HCT116 (cell line): Measurements from ENCODE around the gene ATP6V1B1. TPM values are rescaled to one million over a fixed set of nuclear protein-coding genes. Genes with fewer than 3 reads are reported as not detected.

Experiments
- ATAC-seq: fragments of 200-7000 bp; cut with Tn5 transposase; 2 replicates; pipeline ENCODE4 v1.9.1; 2020; ENCODE audit warnings: mild to moderate bottlenecking, moderate library complexity
- BruUV-seq: library from RNA; stranded (reverse); fragments of 400-500 nt; replicated peaks from 2 replicates; lab custom pipeline; 2021; lab: Mats Ljungman, UMichigan
- CTCF ChIA-PET: fragments of 300-600 bp; sonication (Branson Sonifier 250); formaldehyde crosslinking; loops from one replicate; lab custom pipeline; 2021; ENCODE audit warnings: antibody characterized with exemption; lab: Charles Lee
- POLR2A ChIA-PET: fragments of 300-600, 350-600 bp; sonication (Branson Sonifier 250); formaldehyde crosslinking; loops from one replicate; lab custom pipeline; 2021; ENCODE audit warnings: antibody characterized with exemption; lab: Charles Lee
- RAD21 ChIA-PET, 2 experiments: fragments of 300-600 bp; sonication (Branson Sonifier 250); formaldehyde crosslinking; loops; one replicate each; lab custom pipeline; 2023; ENCODE audit warnings: low total read pairs in 2 of 2; ENCODE audit not compliant: uncharacterized antibody in 2 of 2, unreplicated experiment in 2 of 2, low non-redundant PET in 1 of 2; lab: Charles Lee
- DNase-seq: peaks from one replicate; pipeline ENCODE4 v3.0.0-alpha.2; 2010; ENCODE audit warnings: low read depth, low spot score
- H2AFZ ChIP-seq: fragments of 200-600 bp; shearing (Covaris generic), sonication (generic); 2 replicates; pipeline ENCODE4 v1.6.1; 2017; ENCODE audit warnings: low read depth, mixed run types, mixed read lengths, antibody characterized with exemption, low read length; ENCODE audit not compliant: poor library complexity, severe bottlenecking
- H3K27ac ChIP-seq: 2 replicates; pipeline ENCODE4 v1.5.1; 2012; ENCODE audit warnings: low read depth, low read length
- H3K27me3 ChIP-seq: fragments of 200-600 bp; sonication (generic); 2 replicates; pipeline ENCODE4 v1.6.1; 2016; ENCODE audit warnings: mixed run types, low read length, mixed read lengths; ENCODE audit not compliant: insufficient read depth
- H3K36me3 ChIP-seq, 2 experiments: fragments of 200-500 bp in 1 of 2; fragments of 200-600 bp in 1 of 2; sonication (Bioruptor generic) in 1 of 2; sonication (generic) in 1 of 2; 2 replicates each; pipeline versions ENCODE4 v1.5.1 to v1.6.1; 2014 to 2016; ENCODE audit warnings: low read length in 2 of 2, inconsistent platforms in 1 of 2, mixed read lengths in 1 of 2, mixed run types in 1 of 2; ENCODE audit not compliant: insufficient read depth in 2 of 2, control insufficient read depth in 1 of 2
- H3K4me1 ChIP-seq, 2 experiments: fragments of 200-600 bp in 1 of 2; sonication (generic) in 1 of 2; 2 replicates each; pipeline versions ENCODE4 v1.5.1 to v1.6.1; 2012 to 2017; ENCODE audit warnings: low read length in 2 of 2, inconsistent platforms in 1 of 2, mild to moderate bottlenecking in 1 of 2, mixed read lengths in 1 of 2, mixed run types in 1 of 2, moderate library complexity in 1 of 2; ENCODE audit not compliant: insufficient read depth in 2 of 2, control insufficient read depth in 1 of 2
- H3K4me2 ChIP-seq: fragments of 200-600 bp; sonication (generic); 2 replicates; pipeline ENCODE4 v1.6.1; 2017; ENCODE audit warnings: mixed run types, low read length, mixed read lengths
- H3K4me3 ChIP-seq, 2 experiments: fragments of 200-600 bp in 1 of 2; sonication (generic) in 1 of 2; replicated peaks in 1 of 2; 2 replicates each; pipeline ENCODE4 v1.5.1; 2011 to 2016; ENCODE audit warnings: low read length in 2 of 2, control low read depth in 1 of 2, low read depth in 1 of 2, mild to moderate bottlenecking in 1 of 2, mixed read lengths in 1 of 2, mixed run types in 1 of 2
- H3K79me2 ChIP-seq: fragments of 200-600 bp; sonication (generic); 2 replicates; pipeline ENCODE4 v1.6.1; 2017; ENCODE audit warnings: mild to moderate bottlenecking, mixed run types, low read length, moderate library complexity, mixed read lengths; ENCODE audit not compliant: insufficient read depth
- H3K9ac ChIP-seq: fragments of 200-600 bp; sonication (generic); 2 replicates; pipeline ENCODE4 v1.6.1; 2016; ENCODE audit warnings: low read length, mixed read lengths
- H3K9me2 ChIP-seq: fragments of 200-600 bp; sonication (generic), shearing (Covaris generic); 2 replicates; pipeline ENCODE4 v1.6.1; 2017; ENCODE audit warnings: mixed run types, mild to moderate bottlenecking, moderate library complexity; ENCODE audit not compliant: insufficient read depth
- H3K9me3 ChIP-seq, 2 experiments: fragments of 200-500 bp in 1 of 2; fragments of 200-600 bp in 1 of 2; sonication (Bioruptor generic) in 1 of 2; sonication (generic) in 1 of 2; 2 replicates each; pipeline ENCODE4 v1.6.1; 2014 to 2017; ENCODE audit warnings: low read length in 2 of 2, mixed read lengths in 2 of 2, inconsistent platforms in 1 of 2, low read depth in 1 of 2, mild to moderate bottlenecking in 1 of 2, mixed run types in 1 of 2, moderate library complexity in 1 of 2; ENCODE audit not compliant: control insufficient read depth in 1 of 2, insufficient read depth in 1 of 2
- H4K20me1 ChIP-seq: fragments of 200-600 bp; sonication (generic), shearing (Covaris generic); 2 replicates; pipeline ENCODE4 v1.6.1; 2017; ENCODE audit warnings: mixed run types, mild to moderate bottlenecking, moderate library complexity; ENCODE audit not compliant: insufficient read depth
- ATF3 ChIP-seq: IDR thresholded peaks from 2 replicates; pipeline ENCODE4 v1.6.1; 2012
- CEBPB ChIP-seq: IDR thresholded peaks from 2 replicates; pipeline ENCODE4 v1.6.1; 2012; ENCODE audit warnings: low read depth
- EGR1 ChIP-seq: IDR thresholded peaks from 2 replicates; pipeline ENCODE4 v1.6.1; 2012; ENCODE audit warnings: low read depth
- EZH2phosphoT487 ChIP-seq: fragments of 200-600 bp; IDR thresholded peaks from 2 replicates; pipeline ENCODE4 v1.6.1; 2018; ENCODE audit warnings: antibody characterized with exemption, borderline replicate concordance
- FOSL1 ChIP-seq: IDR thresholded peaks from 2 replicates; pipeline ENCODE4 v1.6.1; 2012; ENCODE audit warnings: low read depth
- JUND ChIP-seq: IDR thresholded peaks from 2 replicates; pipeline ENCODE4 v1.6.1; 2012
- MAX ChIP-seq: IDR thresholded peaks from 2 replicates; pipeline ENCODE4 v1.6.1; 2012
- POLR2A ChIP-seq: IDR thresholded peaks from 2 replicates; pipeline ENCODE4 v1.7.0; 2011; ENCODE audit warnings: borderline replicate concordance; ENCODE audit not compliant: insufficient read depth, insufficient read length; ENCODE audit errors: extremely low read depth
- SIN3A ChIP-seq: IDR thresholded peaks from 2 replicates; pipeline ENCODE4 v1.6.1; 2012; ENCODE audit warnings: low read depth
- TCF7L2 ChIP-seq: IDR thresholded peaks from 2 replicates; pipeline ENCODE4 v1.7.0; 2011; ENCODE audit warnings: borderline replicate concordance, inconsistent platforms; ENCODE audit not compliant: insufficient read depth, insufficient read length; ENCODE audit errors: extremely low read depth
- YY1 ChIP-seq: IDR thresholded peaks from 2 replicates; pipeline ENCODE4 v1.6.1; 2011; ENCODE audit warnings: low read length, low read depth, moderate library complexity, mild to moderate bottlenecking; ENCODE audit not compliant: insufficient replicate concordance; ENCODE audit errors: extremely low read depth
- ZBTB33 ChIP-seq: IDR thresholded peaks from 2 replicates; pipeline ENCODE4 v1.6.1; 2011; ENCODE audit warnings: mild to moderate bottlenecking, low read length, moderate library complexity; ENCODE audit not compliant: insufficient replicate concordance; ENCODE audit errors: extremely low read depth
- ZFX ChIP-seq: fragments of 450-650 bp; IDR thresholded peaks from 2 replicates; pipeline ENCODE4 v1.6.1; 2017
- ZNF274 ChIP-seq: fragments of 200-500 bp; sonication (Bioruptor generic); IDR thresholded peaks from 2 replicates; pipeline ENCODE4 v1.6.1; 2014; ENCODE audit warnings: mild to moderate bottlenecking, low read depth, low read length, inconsistent platforms
- intact Hi-C: fragments of 100-400 bp; cut with micrococcal nuclease; formaldehyde crosslinking; loops from 2 replicates; pipeline ENCODE4 v1.10.0; 2022
- total RNA-seq: library from RNA; stranded (reverse); gene quantifications from one replicate; pipeline ENCODE4 v1.2.1, GENCODE V29; 2021; ENCODE audit not compliant: unreplicated experiment
- TF ChIP-seq, protein P1 (sequence below), 3 experiments: fragments of 200-600 bp in 1 of 3; sonication (generic) in 1 of 3; IDR thresholded peaks in 2 of 3; conservative IDR thresholded peaks in 1 of 3; 2 replicates each; pipeline ENCODE4 v1.5.1; 2012 to 2017; ENCODE audit warnings: low read depth in 2 of 3, low read length in 2 of 3, antibody characterized with exemption in 1 of 3, borderline replicate concordance in 1 of 3, control low read depth in 1 of 3, mild to moderate bottlenecking in 1 of 3, mixed read lengths in 1 of 3, mixed run types in 1 of 3, moderate library complexity in 1 of 3; ENCODE audit not compliant: insufficient read depth in 1 of 3

The ATP6V1B1 gene
- total RNA-seq, 1 experiment from 2014 or later: 0.74 TPM

- Histone ChIP-seq H3K9me2 (no peaks in the 10 kb centered on the region), H2AFZ (no peak overlapping the region), H4K20me1 (no peaks in the 10 kb centered on the region), H3K27me3 (peaks cover 23% of the 10 kb centered on the region), H3K79me2 (no peaks in the 10 kb centered on the region), H3K9me3 (no peaks in the 10 kb centered on the region), H3K9ac (no peak overlapping the region), H3K4me2 (no peak overlapping the region), H3K36me3 (no peaks in the 10 kb centered on the region), H3K4me1 (no peaks in the 10 kb centered on the region), H3K27ac (no peak overlapping the region), H3K4me3 (no peak overlapping the region)
- POLR2A ChIA-PET: no interaction called here
- TF ChIP-seq EZH2phosphoT487 (no peak), MAX (no peak), ZNF274 (no peak)
- ATAC-seq: no peak
- DNase-seq: no peak
- RAD21 ChIA-PET: no interaction called here
- CTCF ChIA-PET: no interaction called here
- intact Hi-C loops: no loop called here
- no TSS peak for BruUV-seq
Observed at GRCh38 chr2:70957798-70958197, 22.1 kb downstream of the ATP6V1B1 start.

- Histone ChIP-seq H4K20me1 (no peaks in the 10 kb centered on the region), H3K4me2 (no peak overlapping the region), H3K9me3 (no peaks in the 10 kb centered on the region), H3K36me3 (no peaks in the 10 kb centered on the region), H3K9ac (no peak overlapping the region), H3K4me3 (no peak overlapping the region), H3K79me2 (no peaks in the 10 kb centered on the region), H3K27ac (no peak overlapping the region), H3K27me3 (peaks cover 23% of the 10 kb centered on the region), H3K9me2 (no peaks in the 10 kb centered on the region), H3K4me1 (no peaks in the 10 kb centered on the region), H2AFZ (no peak overlapping the region)
- ChIA-PET CTCF (no interaction called here), POLR2A (no interaction called here), RAD21 (no interaction called here)
- BruUV-seq: no TSS peak
- DNase-seq (no peak), ATAC-seq (no peak)
- TF ChIP-seq ZBTB33 (no peak), EGR1 (no peak), JUND (no peak), POLR2A (no peak), TCF7L2 (no peak), ZFX (no peak), SIN3A (no peak), CEBPB (no peak), ATF3 (no peak), FOSL1 (no peak), MAX (no peak), EZH2phosphoT487 (no peak), YY1 (no peak)
- TF ChIP-seq, protein P1, sequence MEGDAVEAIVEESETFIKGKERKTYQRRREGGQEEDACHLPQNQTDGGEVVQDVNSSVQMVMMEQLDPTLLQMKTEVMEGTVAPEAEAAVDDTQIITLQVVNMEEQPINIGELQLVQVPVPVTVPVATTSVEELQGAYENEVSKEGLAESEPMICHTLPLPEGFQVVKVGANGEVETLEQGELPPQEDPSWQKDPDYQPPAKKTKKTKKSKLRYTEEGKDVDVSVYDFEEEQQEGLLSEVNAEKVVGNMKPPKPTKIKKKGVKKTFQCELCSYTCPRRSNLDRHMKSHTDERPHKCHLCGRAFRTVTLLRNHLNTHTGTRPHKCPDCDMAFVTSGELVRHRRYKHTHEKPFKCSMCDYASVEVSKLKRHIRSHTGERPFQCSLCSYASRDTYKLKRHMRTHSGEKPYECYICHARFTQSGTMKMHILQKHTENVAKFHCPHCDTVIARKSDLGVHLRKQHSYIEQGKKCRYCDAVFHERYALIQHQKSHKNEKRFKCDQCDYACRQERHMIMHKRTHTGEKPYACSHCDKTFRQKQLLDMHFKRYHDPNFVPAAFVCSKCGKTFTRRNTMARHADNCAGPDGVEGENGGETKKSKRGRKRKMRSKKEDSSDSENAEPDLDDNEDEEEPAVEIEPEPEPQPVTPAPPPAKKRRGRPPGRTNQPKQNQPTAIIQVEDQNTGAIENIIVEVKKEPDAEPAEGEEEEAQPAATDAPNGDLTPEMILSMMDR (IDR thresholded peaks at IDR 0.05 in 2 of 3, conservative IDR thresholded peaks at IDR 0.05 in 1 of 3; ENCODE audit: borderline replicate concordance in 1 of 3, insufficient read depth in 1 of 3, low read depth in 2 of 3, low read length in 2 of 3): no peak
- intact Hi-C loops: no loop called here
Observed at GRCh38 chr2:70958759-70959158, 23.1 kb downstream of the ATP6V1B1 start.
